ENCODE results near the gene TMEM164. TPM values are rescaled to one million over a fixed set of nuclear protein-coding genes. Genes with fewer than 3 reads are reported as not detected.
"Not testable (repeated sequence)": the region's sequence is repeated elsewhere in the genome, so short reads cannot be mapped to it uniquely, and the experiment has no call there.

Gene TMEM164
- total RNA-seq, 1 donor from 2014 or later, result 8.4 TPM

DNA sequence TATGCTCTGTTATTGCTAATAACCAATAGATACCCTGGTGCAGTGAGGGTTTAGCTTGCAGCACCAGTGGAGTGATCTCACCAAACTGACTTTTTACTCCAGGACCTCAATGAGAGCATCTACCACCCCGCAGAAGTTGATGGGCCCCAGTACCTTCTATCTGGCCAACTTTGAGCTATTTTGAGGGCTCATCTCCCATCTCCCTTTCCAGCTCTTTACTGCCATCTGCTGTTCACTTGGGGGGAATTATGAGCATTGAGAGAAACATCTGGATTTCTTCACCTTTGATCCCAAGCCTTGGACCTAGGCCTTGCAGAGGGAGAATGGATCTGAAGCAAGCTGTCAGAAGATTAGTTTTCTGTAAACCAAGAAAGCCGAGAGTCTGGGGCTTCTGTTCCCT lies 143.6 kb downstream of the TMEM164 start:
- TF ChIP-seq, protein P1, sequence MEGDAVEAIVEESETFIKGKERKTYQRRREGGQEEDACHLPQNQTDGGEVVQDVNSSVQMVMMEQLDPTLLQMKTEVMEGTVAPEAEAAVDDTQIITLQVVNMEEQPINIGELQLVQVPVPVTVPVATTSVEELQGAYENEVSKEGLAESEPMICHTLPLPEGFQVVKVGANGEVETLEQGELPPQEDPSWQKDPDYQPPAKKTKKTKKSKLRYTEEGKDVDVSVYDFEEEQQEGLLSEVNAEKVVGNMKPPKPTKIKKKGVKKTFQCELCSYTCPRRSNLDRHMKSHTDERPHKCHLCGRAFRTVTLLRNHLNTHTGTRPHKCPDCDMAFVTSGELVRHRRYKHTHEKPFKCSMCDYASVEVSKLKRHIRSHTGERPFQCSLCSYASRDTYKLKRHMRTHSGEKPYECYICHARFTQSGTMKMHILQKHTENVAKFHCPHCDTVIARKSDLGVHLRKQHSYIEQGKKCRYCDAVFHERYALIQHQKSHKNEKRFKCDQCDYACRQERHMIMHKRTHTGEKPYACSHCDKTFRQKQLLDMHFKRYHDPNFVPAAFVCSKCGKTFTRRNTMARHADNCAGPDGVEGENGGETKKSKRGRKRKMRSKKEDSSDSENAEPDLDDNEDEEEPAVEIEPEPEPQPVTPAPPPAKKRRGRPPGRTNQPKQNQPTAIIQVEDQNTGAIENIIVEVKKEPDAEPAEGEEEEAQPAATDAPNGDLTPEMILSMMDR (conservative IDR thresholded peaks at IDR 0.05; ENCODE audit: low read depth, low read length), result peak; percentile 71
- DNase-seq (ENCODE audit: low read depth), result no peak

DNA sequence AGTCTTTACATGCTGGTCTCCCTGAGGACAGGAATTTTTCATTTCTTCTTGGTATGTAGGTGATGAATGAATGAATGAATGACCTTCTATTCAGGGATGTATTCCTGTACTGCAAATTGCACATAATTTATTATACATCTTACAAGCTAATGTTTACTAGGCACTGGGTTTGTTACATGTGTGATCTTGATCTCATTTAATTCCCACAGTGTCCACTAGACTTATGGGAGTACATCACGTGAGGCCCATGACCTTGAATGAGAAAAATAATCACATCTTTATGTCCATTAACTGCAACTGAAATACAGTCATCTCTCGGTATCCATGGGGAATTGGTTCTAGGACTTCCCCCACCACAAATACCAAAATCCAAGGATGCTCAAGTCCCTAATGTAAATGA lies 150.3 kb downstream of the TMEM164 start:
- DNase-seq (ENCODE audit: low read depth), result no peak
- TF ChIP-seq, protein P1 (conservative IDR thresholded peaks at IDR 0.05; ENCODE audit: low read depth, low read length), result no peak

More for the DNA sequence above, 143.6 kb downstream of the TMEM164 start:
- no peak overlapping the region for H3K4me3 ChIP-seq (ENCODE audit: low read depth, low read length)

DNA sequence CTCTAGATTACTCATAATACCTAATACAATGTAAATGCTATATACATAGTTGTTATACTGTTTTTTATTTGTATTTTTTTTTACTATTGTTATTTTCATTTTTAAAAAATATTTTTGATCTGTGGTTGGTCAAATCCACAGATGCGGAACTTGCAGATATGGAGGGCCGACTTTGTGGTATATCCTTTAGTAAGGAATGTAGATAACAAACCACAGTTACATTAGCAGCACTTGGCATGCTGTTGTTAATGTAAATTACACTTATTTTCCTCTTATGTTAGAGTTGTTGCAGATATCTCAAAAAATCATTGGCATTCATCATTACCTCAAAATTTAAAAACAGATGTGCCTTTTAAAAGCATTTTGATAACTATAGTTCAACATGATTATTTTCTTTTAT lies 151.0 kb downstream of the TMEM164 start:
- no peak overlapping the region for H3K4me3 ChIP-seq (ENCODE audit: low read depth, low read length)
- DNase-seq (ENCODE audit: low read depth), result no peak
- TF ChIP-seq, protein P1 (conservative IDR thresholded peaks at IDR 0.05; ENCODE audit: low read depth, low read length), result no peak

More for the DNA sequence above, 150.3 kb downstream of the TMEM164 start:
- H3K4me3 ChIP-seq (ENCODE audit: low read depth, low read length), result no peak overlapping the region

GRCh38 chrX:110154328-110154727 lies 151.4 kb downstream of the TMEM164 start:
- DNase-seq (ENCODE audit: low read depth); H3K4me3 ChIP-seq (ENCODE audit: low read depth, low read length): not testable (repeated sequence)

GRCh38 chrX:110155759-110156158 lies 152.8 kb downstream of the TMEM164 start:
- TF ChIP-seq, protein P1 (conservative IDR thresholded peaks at IDR 0.05; ENCODE audit: low read depth, low read length), result no peak
- no peak overlapping the region for H3K4me3 ChIP-seq (ENCODE audit: low read depth, low read length)
- no peak for DNase-seq (ENCODE audit: low read depth)

- no peak overlapping the region for H3K4me3 ChIP-seq (ENCODE audit: low read depth, low read length)
- TF ChIP-seq, protein P1 (conservative IDR thresholded peaks at IDR 0.05; ENCODE audit: low read depth, low read length), result peak; percentile 35
- DNase-seq (ENCODE audit: low read depth), result no peak
These were observed 153.3 kb downstream of the TMEM164 start for GRCh38 chrX:110156167-110156754.

GRCh38 chrX:110157444-110157843 lies 154.5 kb downstream of the TMEM164 start:
- H3K4me3 ChIP-seq (ENCODE audit: low read depth, low read length), result no peak overlapping the region
- TF ChIP-seq, protein P1 (conservative IDR thresholded peaks at IDR 0.05; ENCODE audit: low read depth, low read length), result no peak
- DNase-seq (ENCODE audit: low read depth), result no peak
